SIG-M5 (cell line): ENCODE measurements around the gene KCNK10.

Source experiments
- DNase-seq: peaks from one replicate; lab custom pipeline; 2025; lab: John Stamatoyannopoulos, UW

KCNK10 gene

DNA sequence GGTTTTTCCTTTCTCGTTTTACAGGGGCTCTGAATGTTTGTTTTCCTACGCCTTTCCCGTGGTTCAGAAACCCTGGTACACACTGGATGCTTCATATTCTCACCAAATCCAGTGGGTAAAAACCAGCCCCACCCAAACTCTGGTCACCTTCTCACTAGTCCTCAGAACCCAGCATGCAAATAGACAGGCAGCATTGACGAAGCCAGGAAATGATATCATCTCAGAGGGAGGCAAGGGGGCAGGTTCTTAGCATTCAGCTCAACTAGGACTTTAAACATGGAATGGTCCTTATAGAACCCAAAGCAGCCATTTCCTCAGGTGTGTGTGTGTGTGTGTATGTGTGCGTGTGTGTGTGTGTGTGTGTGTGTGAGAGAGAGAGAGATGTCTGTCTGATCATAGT lies 142.0 kb downstream of the KCNK10 start:
- DNase-seq, result no peak

DNA sequence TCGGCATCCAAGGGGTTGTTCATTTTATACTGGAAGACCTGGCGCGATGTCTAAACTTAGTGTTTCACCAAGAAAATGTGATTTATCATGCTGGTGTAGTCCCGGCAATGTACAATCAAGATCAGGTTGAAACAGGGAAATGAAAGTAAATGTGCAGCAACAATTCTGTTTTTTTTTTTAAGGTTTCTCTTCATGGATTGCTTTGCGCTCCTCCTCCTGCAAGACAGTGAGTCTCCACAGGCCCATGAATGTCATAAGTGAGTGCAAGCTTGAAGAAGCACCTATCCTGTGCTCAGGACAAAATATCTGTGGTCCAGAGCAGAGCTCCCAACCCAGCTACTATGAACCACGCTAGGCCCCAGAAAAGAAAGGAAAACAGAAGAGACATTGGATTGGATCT lies 143.4 kb downstream of the KCNK10 start:
- no peak for DNase-seq

DNA sequence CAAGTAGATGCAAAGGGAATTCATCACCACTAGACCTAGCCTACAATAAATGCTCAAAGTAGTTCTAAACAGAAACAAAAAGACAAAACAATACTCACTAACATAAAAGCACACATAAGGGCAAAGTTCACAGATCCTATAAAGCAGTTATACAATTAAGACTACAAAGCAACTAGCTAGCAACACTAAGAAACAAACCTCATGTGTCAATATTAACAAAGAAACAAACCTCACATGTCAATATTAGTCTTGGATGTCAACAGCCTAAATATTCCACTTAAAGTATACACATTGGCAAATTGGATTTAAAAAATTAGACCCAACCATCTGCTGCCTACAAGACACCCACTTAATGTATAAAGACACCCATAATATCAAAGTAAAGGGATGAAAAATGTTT lies 152.7 kb downstream of the KCNK10 start:
- DNase-seq, result no peak

DNA sequence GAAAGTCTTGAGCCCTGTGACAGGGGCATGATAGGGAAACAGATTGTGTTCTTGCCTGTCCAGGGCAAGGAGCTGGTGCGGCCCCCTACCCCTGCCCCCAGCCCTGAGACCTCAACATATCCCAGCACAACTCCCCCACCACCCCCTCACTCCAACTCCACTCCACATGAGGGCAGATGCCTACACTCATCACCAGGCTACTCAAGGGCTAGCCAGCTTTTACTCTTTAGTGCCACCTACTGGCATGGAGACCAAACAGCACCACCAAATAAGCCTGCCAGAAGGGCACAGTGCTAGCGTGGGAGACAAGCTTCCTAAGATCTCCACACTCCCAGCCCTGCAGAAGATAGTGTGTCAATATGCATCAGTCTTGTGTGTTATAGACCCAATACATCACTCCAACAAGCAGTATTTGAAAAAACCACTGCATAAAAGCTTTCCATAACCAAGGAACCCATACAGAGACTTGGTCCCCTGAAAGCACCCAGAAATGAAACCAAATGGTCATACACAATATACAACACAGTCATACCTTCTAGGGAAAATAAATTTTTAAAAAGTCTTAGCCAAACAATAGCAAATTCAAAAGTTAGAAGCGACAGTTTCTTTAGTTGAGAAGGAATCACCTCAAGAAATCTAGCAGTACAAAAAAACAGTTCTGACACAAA lies 154.4 kb downstream of the KCNK10 start:
- DNase-seq, result no peak

DNA sequence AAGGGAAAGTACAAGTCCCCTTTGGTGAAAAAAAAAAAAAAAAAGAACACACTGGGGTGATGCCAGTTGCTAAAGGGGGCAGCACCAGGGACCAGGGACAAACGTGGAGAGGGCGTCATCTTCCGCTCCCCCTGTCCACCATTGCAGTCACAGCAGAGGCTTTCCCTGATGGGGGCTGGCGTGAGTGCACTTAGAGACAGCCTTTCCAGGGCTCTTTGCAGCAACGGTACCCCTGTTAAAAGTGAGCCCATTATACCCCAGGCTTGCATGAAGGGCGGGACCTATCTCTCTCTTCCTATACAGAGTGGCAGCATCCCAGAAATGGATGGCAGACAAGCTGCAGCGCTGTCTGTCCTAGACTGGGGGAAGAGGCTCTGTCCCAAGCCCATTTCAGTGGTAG lies 155.0 kb downstream of the KCNK10 start:
- DNase-seq, result no peak

DNA sequence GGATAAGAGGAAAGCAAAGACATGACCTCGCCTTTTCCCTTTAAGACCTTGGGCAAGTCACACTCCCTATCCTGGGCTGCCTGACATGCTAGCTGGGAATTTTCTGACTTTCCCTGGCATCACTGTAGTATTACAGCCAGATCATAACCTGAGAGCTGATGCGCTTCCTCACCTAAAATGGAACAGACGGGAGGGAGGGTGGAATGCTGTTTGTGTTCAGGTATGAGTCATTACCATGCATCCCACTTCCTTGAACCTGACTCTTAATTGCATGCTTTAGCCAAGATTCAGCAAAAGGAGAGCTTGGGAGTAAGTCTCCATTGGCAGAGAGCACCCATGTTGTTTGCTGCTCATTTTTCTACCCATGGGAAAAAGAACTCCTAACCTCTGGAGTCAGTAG lies 156.5 kb downstream of the KCNK10 start:
- no peak for DNase-seq

DNA sequence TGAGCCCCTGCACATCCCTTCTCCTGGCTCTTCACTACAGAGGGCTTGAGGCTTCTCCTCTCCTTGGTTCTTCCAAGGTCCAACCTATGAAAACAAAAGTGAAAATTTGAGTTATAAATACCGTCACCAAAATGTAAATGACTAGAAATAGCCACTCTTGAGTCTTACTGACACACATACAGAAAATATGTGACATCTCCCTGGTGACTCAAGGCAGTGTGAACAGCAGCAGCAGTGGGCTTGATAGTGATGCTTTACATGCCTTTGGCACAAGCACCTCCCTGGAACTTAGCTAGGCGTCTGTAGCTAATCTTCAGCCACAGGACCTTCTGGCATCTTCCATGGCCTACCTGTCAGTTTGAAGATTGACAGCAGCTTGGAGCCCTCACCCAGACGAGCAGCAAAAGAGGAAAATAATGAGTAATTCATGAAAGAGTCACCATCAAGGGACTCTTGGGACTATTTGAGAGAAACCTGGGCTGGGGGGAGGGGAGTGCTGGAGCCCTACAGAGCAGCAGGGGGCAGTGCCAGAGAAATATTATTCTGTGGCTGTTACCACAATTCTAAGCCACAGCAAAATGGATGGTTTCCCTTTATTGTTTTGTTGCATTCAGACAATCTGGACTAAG lies 158.0 kb downstream of the KCNK10 start:
- DNase-seq, result no peak

DNA sequence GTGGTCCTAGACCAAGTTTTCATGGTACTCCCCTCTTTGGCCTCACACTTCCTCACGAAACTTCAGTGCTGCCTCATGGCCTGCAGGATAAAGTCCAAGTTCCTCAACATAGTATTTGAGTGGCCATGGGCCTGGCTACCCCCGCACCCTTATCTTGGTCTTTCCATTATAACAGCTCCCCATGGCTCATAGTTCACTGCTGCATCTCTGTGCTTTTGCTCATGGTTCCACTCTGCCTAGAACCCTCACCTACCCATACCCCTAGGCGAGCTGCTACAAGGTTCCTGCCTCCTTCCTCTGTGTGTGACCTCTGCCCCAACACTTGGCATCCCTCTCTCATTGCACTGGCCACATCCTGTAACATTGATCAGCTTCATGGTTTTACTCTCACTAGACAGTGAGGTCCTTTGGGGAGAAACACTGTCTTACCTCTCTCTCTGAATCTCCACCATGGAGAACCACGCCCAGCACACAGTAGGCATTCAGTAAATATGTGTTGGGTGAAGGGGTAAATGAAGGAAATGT lies 159.3 kb downstream of the KCNK10 start:
- DNase-seq, result no peak

DNA sequence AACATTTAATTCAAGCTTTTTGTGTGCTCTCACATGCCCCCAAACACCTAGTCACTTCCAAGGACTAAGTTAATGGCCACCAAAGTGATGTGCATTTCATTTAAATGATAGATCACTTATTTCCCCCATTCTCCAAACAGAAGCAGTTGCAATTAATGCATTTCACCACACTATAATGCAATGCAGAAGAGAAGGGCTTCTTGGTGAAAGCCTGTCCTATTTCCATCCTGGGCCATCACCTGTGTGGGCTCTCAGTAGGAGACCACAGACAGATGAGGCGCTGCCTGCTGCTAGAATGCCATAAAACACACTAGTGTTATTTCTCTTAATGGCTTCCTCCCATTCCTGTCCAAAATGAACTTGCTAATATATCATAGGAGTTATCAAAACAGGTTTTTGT lies 166.9 kb downstream of the KCNK10 start:
- no peak for DNase-seq

DNA sequence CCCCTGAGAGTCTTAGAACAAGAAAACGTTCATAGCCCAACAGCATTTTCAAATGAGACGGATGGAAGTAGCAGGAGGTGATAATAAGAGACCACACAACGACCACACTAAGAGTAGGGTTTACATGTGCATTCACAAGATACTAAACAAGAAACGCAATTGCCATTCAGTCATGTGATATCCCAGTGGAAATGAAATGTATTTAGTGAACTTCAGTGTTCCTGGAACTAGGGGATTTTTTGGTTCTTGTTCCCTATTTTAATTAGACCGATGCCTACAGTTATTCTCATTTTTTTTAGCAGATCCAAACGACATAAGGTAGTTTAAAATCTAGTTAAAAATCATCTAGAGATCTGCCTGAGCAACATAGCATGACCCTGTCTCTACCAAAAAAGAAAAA lies 168.1 kb downstream of the KCNK10 start:
- DNase-seq, result no peak

DNA sequence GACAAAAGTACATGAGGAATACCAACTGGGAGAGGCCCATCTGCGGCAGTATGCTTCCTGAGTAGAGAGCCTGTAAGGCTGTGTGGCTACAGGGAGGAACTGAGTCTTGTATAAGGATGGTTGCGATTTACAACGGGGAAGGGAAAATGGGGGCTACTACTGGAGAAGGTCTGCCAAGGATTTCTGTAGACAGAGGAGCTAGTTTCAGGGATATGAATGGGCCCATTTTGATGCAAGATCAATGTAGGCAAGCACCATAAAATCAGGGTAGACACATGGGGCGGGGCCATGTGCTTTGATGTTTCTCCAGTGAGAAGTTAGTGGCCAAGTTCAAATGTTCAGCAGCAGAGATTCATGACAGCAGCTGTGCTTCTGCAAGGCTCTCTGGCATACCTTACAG lies 168.7 kb downstream of the KCNK10 start:
- no peak for DNase-seq

DNA sequence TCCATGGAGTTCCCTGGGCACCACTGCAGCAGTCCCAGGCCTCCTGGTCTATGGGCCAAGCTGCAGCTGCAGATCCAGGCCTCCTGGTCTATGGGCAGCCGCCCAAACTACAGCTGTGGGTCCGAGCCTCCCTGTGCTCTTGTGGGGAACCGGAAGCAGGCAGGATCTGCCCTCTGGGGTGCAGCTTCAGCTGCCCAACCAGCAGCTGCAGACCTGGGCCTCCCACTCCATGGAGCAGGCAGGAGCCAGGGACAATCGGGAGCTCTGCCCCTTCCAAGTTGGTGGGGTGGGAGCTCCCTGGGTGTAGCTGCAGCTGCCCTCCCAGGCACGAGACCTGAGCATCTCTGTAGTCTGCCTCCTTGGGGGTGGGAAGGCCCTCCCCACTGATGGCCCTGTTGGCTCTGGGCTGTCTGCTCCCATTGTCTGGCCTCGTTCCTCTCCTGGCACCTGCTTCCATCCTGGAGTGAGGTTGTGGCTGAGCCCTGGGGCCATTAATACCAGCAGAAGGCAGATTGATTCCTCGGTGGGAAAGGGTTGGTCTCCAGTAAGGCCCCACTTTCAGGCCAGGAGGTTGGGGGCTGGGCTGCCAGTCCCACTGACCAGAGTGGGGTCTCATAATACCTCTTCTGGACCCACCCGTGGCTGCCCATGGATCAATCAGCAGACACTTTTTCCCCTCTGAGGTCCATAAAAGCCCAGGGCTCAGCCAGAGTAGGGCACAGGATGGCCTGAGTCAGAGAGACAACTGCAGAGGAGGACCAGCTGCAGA lies 176.0 kb downstream of the KCNK10 start:
- DNase-seq, result no peak

DNA sequence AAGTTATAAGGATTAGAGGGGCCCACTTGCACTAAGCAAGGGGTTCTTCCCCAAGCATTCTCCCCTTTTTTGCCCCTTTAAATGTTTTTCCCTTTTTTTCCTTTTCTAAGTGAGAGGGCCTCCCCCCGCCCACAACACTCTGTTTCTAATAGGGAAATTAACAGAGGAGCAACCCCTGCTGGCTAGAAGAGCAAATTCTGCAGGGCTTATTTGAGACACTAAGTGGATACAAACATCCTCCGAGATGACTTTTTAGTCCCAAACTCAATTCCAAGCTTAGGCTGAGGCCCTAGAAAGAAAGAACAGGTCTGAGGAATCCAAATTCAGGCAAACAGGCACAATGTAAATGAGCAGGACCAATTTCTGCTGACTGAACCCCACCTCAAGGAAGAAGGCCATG lies 179.3 kb downstream of the KCNK10 start:
- no peak for DNase-seq

DNA sequence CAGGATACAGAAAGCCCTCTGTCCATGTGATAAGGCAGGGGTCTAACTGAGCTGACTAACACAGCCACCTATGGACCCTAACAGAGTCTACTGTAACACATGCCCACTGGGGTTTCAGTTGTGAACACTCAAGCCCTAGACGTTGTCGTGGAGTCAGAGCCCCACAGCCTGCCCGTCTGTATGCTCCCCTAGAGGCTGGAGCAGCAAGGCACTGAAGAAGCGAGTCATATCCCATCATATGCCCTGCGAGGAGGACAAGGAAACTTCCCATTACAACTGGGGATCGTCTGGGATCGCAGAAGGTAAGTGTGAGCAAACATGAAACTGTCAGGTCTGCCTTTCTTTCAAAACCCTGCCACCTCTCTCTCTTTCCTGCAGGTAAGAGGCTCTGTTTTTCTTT lies 180.1 kb downstream of the KCNK10 start:
- no peak for DNase-seq

DNA sequence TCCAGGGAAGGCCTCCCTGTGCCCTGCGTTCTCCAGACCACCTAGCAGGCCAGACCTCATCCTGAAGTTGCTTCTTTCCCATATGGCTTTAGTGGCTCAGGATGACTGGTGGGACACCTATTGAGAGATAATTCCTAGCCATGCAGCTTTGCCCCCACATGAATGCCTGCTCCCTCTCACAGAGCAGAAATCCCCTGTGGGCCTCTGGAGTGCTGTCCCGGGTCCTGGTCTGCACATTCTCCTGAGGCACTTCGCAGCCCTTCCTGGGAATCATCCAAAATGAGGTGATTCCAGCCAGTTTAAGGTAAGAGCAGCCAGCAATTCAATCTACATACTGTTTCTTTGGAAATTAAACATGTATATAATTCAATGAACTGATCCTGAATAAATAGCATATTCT lies 182.2 kb downstream of the KCNK10 start:
- DNase-seq, result no peak

DNA sequence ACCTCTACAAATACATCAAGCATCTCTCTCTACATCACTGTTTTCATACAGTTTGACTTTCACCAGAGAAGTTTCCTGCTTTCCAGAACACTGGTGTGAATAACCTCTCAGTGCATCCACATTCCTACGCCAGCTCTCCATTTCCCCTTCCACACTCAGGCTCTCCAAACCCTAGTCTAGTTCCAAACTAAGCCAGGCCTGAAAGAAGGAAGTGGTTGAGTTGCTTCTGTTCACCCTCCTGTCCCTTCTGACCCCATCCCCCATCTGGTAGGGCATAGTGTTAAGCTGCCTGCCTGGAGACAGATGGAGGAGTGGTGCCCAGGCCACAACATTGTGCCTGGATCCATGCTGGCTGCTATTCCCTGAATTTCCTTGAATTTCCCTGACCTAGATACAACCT lies 185.7 kb downstream of the KCNK10 start:
- no peak for DNase-seq
